HG03439 (cell line): ENCODE results near the gene MAP3K15.
"Not testable (repeated sequence)": the region's sequence is repeated elsewhere in the genome, so short reads cannot be mapped to it uniquely, and the experiment has no call there.

Experiments
- ATAC-seq: cut with Tn5 transposase; IDR thresholded peaks from one replicate; pipeline ENCODE4 v1.9.1; 2021; ENCODE audit warnings: mild to moderate bottlenecking, moderate library complexity; ENCODE audit not compliant: unreplicated experiment

The MAP3K15 gene

DNA sequence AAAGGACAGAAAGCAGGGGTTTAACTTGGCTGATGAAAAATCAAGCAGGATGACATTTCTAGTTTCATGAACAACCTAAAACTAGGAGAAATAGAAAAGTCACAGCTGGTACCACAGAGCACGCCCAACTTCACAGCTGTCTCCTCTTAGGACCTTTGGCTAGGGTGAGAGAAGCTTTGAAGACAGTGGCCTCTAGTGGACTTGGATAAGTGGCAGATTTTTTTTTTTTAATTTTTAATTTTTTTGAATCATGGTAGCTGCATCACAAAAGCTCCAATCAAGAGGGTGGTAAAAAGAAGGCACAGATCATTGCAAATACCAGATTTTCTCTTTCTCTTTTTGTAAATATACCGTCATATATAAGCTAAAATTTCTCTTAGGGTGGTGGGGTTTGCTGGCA is 20.2 kb upstream of the MAP3K15 start:
- ATAC-seq, result no peak

- ATAC-seq, result no peak
Measured at GRCh38 chrX:19532709-19533108, 17.4 kb upstream of the MAP3K15 start.

DNA sequence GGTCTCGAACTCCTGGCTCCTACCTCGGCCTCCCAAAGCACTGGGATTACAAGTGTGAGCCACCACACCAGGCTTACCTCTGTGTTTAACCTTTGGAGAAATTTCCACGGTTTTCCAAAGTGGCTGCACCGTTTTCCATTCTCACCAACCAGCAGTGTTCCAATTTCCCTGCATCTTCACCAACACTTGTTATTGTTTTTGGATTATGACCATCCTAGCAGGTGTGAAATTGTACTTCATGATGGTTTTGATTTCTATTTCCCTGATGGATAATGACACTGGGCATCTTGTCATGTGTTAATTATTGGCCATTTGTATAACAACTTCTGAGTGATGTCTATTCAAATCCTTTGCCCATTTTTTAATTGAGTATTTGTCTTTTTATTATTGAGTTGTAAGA is 2.7 kb upstream of the MAP3K15 start:
- no peak for ATAC-seq

DNA sequence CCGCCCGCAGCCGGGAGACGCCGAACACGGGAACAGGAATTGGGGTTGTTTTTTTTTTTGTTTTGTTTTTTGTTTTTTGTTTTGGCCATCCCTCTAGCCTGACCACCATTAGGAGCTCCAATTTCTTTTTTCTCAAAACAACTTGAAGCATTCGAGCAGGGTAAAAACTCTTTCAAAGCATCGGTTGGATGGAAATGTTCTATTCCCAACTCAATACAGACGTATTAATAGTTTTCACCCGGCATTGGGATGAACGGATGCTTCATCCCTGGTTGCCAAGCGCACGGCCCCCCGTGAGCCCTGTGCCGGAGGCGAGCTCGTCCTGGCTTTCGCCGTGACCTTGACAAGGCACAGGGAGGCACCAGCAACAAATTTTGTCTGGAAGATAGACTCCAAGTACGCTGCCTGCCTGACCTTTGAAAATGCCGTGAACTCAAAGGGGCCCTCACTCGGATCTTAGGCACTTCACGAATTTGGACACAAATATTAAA is 352 bp upstream of the MAP3K15 start:
- no peak for ATAC-seq

- no peak for ATAC-seq
Measured at GRCh38 chrX:19513383-19513782, 1.9 kb downstream of the MAP3K15 start.

DNA sequence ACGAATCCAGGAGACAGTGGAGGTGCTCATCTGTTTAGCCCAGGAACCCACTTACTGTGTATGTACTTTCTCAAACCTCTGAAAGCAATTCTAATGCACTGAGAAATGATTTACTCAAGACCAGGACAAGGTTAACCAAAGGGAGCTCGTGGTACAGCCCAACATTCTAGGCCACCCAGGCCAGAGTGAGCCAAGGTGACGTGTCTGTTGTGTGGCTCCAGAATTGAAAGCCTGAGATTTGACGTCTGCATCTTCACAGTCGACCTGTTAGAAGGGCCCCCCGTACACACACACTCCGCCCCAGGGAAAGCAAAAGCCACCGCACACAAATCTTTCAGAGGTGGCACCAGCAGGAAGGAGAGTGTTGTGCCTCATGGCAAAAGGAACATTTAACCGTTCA is 2.3 kb downstream of the MAP3K15 start:
- no peak for ATAC-seq

DNA sequence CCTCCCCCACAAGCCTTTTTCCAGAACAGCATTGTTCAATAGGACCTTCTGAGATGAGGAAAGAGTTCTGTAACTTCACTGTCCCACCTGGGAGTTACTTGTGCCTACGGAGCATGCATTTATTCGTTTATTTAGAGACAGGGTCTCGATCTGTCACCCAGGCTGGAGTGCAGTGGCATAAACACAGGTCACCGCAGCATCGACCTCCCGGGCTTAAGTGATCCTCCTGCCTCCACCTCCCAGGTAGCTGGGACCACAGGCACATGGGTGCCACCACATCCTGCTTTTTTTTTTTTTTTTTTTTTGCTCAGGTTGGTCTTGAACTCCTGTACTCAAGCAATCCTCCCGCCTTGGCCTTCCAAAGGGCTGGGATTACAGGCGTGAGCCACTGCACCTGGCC is 2.9 kb downstream of the MAP3K15 start:
- ATAC-seq, result no peak

- not testable (repeated sequence) for ATAC-seq
Measured at GRCh38 chrX:19511796-19512195, 3.5 kb downstream of the MAP3K15 start.

- no peak for ATAC-seq
Measured at GRCh38 chrX:19496711-19497110, 18.6 kb downstream of the MAP3K15 start.

DNA sequence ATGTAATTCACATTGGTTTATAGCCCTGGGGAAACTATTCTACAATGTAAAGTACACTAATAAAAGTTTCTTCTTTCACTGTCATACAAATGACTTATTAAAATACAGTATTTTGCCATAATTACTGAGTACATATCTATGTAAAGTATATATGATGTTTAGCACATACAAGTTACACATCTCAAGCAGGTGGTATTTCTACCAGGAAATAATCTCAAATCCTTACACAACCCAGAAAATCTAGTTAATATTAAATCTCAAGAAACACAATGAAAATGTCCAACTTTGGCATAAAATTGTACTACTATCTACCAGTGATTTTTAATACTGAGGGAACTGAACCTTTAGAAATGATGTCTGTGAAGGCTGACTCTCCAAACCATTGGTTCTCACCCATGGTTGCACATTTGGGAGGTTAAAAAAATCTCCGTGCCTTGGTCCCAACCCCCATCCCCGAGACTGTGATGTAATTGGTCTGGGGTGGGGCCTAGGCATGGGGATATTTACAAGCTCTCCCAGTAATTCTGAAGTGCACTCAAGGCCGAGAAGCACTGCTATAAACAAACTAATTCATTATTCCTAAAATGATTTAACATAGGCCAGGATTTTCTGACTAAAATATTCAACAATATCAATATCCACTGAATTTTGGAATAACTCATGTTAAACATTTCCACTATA is 27.6 kb downstream of the MAP3K15 start:
- no peak for ATAC-seq

- no peak for ATAC-seq
Measured at GRCh38 chrX:19479458-19479857, 35.9 kb downstream of the MAP3K15 start.

DNA sequence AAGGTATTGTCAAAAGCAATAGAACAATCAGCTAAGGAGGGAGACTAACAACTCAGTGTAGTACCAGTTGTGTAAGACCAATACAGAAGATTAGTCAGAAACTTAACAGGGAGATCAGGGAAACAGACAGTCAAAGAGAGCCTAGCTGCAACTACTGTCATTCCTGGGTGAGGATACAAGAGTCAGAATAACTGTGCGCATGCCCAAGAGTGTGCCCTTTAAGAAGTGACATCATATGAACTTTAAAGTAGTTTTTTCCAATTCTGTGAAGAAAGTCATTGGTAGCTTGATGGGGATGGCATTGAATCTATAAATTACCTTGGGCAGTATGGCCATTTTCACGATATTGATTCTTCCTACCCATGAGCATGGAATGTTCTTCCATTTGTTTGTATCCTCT is 46.9 kb downstream of the MAP3K15 start:
- ATAC-seq, result not testable (repeated sequence)

GRCh38 chrX:19462879-19463278 is 52.4 kb downstream of the MAP3K15 start:
- no peak for ATAC-seq

- ATAC-seq, result no peak
Measured at GRCh38 chrX:19462231-19462630, 53.1 kb downstream of the MAP3K15 start.

GRCh38 chrX:19457662-19458061 is 57.6 kb downstream of the MAP3K15 start:
- ATAC-seq, result no peak

GRCh38 chrX:19448077-19448476 is 67.2 kb downstream of the MAP3K15 start:
- ATAC-seq, result no peak

DNA sequence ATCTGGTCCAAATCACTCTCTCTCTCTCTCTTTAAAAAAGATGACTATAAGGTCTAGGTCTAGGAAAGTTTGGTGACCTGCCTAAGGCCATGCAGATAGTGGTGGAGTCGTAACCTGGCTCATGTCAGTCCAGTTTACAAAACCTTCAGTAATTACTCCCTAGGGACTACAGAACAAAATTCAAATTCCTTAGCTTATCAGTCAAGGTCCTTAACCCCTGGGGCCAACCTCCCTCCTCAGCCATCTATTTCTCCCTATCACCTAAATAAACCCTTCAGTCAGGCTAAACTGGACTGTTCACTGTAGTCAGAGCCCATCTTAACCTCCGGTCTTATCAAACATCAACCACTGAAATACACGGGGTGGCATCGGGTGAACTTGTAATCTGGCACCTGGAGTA is 68.9 kb downstream of the MAP3K15 start:
- no peak for ATAC-seq

DNA sequence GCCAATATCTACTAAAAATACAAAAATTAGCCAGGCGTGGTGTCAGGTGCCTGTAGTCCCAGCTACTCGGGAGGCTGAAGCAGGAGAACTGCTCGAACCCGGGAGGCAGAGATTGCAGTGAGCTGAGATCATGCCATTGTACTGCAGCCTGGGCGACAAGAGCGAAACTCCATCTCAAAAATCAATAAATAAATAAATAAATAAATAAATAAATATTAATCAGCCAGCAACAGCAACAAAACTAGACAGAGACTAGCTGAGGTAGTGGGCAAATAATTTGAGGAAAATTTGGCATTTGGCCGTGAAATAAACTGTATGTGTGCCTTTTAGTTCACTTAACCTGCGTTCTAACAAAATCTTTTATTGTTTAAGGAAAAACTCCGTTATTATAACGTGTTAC is 69.5 kb downstream of the MAP3K15 start:
- ATAC-seq, result not testable (repeated sequence)

DNA sequence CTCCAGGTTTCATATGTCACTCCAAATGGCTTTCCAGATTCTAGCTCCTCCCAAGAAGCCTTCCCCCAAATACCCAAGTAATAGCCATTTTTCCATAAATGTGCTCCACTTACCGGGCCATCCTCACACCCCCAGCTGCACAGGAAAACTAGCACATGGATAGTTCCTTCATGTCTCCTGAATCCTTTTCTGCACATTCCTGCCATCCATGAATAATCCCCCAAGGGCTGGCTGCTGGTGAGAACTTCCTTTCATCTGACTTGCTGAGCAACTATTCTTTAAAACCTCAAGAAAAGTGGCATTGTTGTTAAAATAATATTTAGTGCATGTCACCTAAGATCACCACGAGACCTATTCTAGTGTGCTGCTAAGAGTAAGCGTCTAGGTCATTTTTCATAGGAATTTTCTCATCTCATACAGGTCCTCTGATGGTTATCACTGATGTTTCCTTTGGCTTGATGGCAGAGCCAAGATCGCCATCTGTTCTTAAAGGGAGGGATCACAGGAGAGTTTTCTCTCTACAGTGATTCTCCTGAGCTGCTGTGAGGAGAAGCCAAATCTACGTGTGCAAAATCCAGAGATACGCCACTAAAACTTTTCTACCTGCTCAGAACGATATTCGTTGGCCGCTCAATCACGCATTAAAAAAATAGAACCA is 71.3 kb downstream of the MAP3K15 start:
- ATAC-seq, result no peak

- ATAC-seq, result no peak
Measured at GRCh38 chrX:19440713-19441112, 74.6 kb downstream of the MAP3K15 start.

DNA sequence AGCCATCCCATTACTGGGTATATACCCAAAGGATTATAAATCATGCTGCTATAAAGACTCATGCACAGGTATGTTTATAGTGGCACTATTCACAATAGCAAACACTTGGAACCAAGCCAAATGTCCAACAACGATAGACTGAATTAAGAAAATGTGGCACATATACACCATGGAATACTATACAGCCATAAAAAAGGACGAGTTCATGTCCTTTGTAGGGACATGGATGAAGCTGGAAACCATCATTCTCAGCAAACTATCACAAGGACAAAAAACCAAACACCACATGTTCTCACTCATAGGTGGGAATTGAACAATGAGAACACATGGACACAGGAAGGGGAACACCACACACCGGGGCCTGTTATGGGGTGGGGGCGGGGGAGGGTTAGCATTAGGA is 92.6 kb downstream of the MAP3K15 start:
- ATAC-seq, result not testable (repeated sequence)

DNA sequence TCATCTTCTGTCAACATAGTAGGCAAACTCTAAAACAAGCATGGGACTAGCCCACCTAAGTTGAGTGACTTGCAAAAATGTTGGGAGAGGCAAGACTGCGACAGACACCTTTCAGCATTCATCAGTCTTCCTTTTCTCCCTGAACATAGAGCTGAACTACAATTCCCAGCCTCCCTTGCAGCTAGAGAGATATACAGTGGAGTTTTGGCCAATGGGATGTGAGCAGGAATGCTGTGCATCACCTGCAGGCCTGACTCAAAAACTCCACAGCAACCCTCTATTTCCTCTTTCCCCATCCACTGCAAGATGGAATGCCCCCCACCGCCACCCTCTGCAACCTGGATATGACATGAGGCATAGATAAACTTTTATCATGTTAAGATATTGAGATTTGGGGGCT is 105.0 kb downstream of the MAP3K15 start:
- ATAC-seq, result no peak

GRCh38 chrX:19403696-19404095 is 111.6 kb downstream of the MAP3K15 start:
- no peak for ATAC-seq
